Smooth muscle cell (in vitro differentiated cells): ENCODE measurements around the gene ZGLP1. TPM values are rescaled to one million over a fixed set of nuclear protein-coding genes. Genes with fewer than 3 reads are reported as not detected.

Experiments
- DNase-seq: peaks from one replicate; lab custom pipeline; 2025; ENCODE audit not compliant: unreplicated experiment; lab: John Stamatoyannopoulos, UW
- H2AFZ ChIP-seq: fragments of 200-600 bp; sonication (generic); 2 replicates; pipeline ENCODE4 v1.6.0; 2016; ENCODE audit warnings: antibody characterized with exemption, low read depth, mild to moderate bottlenecking
- H3F3A ChIP-seq: fragments of 200-600 bp; sonication (generic); 2 replicates; pipeline ENCODE4 v1.6.0; 2017; ENCODE audit warnings: antibody characterized with exemption, low read depth
- H3K27ac ChIP-seq: fragments of 200-600 bp; sonication (generic); 2 replicates; pipeline ENCODE4 v1.5.1; 2016; ENCODE audit warnings: low read depth, mild to moderate bottlenecking
- H3K27me3 ChIP-seq: fragments of 200-600 bp; sonication (generic); 2 replicates; pipeline ENCODE4 v1.6.1; 2016; ENCODE audit warnings: low read depth, mild to moderate bottlenecking
- H3K36me3 ChIP-seq: fragments of 200-600 bp; sonication (generic); 2 replicates; pipeline ENCODE4 v1.5.1; 2016; ENCODE audit warnings: low read depth
- H3K4me1 ChIP-seq: fragments of 200-600 bp; sonication (generic); 2 replicates; pipeline ENCODE4 v1.5.1; 2016; ENCODE audit warnings: low read depth
- H3K4me2 ChIP-seq: fragments of 200-600 bp; sonication (generic); 2 replicates; pipeline ENCODE4 v1.6.0; 2016; ENCODE audit warnings: mild to moderate bottlenecking
- H3K4me3 ChIP-seq: fragments of 200-600 bp; sonication (generic); 2 replicates; pipeline ENCODE4 v1.5.1; 2016; ENCODE audit warnings: mild to moderate bottlenecking
- H3K79me2 ChIP-seq: fragments of 200-600 bp; sonication (generic); 2 replicates; pipeline ENCODE4 v1.6.0; 2016; ENCODE audit warnings: low read depth, mild to moderate bottlenecking
- H3K9ac ChIP-seq: fragments of 200-600 bp; sonication (generic); 2 replicates; pipeline ENCODE4 v1.6.0; 2016; ENCODE audit warnings: low read depth
- H3K9me3 ChIP-seq: fragments of 200-600 bp; sonication (generic); replicated peaks from 2 replicates; pipeline ENCODE4 v1.5.1; 2016; ENCODE audit warnings: low read depth
- H4K20me1 ChIP-seq: fragments of 200-600 bp; sonication (generic); 2 replicates; pipeline ENCODE4 v1.6.0; 2016; ENCODE audit warnings: low read depth
- WGBS: methylation state at CpG from one replicate; pipeline ENCODE4 v1.1.7; 2016; ENCODE audit warnings: low lambda C conversion rate; 5-methylcytosine and 5-hydroxymethylcytosine counted together
- polyA plus RNA-seq: library from polyadenylated mRNA; unstranded; fragments of >200 nt; fragmentation: Nextera tagmentation; extraction: Ambion mirVana; gene quantifications from 2 replicates; pipeline ENCODE4 v1.2.1, GENCODE V29; 2016
- total RNA-seq: library from RNA; depleted of rRNA; stranded (reverse); fragments of >200 nt; gene quantifications from 2 replicates; pipeline ENCODE4 v1.2.3, GENCODE V29; 2014
- TF ChIP-seq, protein P1 (sequence below): fragments of 200-600 bp; sonication (generic); IDR thresholded peaks from 2 replicates; pipeline ENCODE4 v1.5.1; 2017; ENCODE audit warnings: borderline replicate concordance, mild to moderate bottlenecking, antibody characterized with exemption; ENCODE audit not compliant: insufficient read depth, poor library complexity, severe bottlenecking

ZGLP1 gene
- total and polyA plus RNA-seq, 2 experiments from 2014 or later, result 2.9 to 4.8 TPM

DNA sequence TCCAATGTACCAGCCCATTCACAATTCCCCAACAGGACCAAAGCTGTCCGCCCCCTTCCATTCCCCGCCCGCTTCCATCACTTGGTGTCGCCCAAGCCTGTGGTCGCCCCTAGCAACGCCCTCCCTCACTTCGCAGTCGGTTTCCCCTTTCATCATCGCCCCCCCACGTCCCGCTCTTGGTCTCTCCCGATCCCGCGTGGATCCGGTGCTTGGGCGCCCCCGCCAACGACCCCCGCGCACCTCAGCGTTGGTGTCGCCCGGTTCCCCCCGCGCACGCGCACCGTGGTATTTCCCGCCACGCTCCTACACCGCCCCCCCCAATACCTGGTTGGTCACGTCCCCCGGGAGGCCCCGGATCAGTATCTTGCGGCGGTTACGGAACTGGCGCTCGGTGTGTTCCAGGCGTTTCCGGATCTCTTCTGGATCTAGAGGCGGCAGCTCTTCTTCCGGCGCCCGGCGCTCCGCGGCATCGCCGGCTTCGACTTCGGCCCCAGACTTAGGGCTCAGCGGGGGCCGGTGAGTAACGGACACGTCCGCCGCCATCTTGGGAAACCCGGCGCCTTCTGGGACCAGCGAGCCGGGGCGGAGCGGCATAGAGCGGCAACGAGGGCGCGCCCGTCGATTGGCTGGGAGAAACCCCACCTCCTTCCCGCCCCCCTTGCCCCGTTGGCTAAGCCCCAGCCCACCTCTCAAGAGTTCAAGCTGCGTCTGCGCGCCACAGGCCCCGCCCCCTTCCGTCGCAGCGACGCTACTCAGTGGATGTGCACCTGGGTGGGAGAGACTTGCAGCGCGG is 23.5 kb upstream of the ZGLP1 start, which contains the start of gene RAVER1:
RAVER1 (minus strand) TSS at position 565 of the 793 bp plus-strand sequence; CDS start at position 543, 22 bp downstream.
- no peaks in the 10 kb centered on the region for H3K9me3 ChIP-seq
- no peaks in the 10 kb centered on the region for H3K27me3 ChIP-seq
- H3K36me3 ChIP-seq, result no peaks in the 10 kb centered on the region
- peak within 1 kb of the TSS; percentile 91 for H3K4me2 ChIP-seq
- TF ChIP-seq, protein P1, sequence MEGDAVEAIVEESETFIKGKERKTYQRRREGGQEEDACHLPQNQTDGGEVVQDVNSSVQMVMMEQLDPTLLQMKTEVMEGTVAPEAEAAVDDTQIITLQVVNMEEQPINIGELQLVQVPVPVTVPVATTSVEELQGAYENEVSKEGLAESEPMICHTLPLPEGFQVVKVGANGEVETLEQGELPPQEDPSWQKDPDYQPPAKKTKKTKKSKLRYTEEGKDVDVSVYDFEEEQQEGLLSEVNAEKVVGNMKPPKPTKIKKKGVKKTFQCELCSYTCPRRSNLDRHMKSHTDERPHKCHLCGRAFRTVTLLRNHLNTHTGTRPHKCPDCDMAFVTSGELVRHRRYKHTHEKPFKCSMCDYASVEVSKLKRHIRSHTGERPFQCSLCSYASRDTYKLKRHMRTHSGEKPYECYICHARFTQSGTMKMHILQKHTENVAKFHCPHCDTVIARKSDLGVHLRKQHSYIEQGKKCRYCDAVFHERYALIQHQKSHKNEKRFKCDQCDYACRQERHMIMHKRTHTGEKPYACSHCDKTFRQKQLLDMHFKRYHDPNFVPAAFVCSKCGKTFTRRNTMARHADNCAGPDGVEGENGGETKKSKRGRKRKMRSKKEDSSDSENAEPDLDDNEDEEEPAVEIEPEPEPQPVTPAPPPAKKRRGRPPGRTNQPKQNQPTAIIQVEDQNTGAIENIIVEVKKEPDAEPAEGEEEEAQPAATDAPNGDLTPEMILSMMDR, result no peak
- no peaks in the 10 kb centered on the region for H3F3A ChIP-seq
- peak within 1 kb of the TSS; percentile 92 for H3K4me3 ChIP-seq
- H3K79me2 ChIP-seq, result peaks cover 26% of the 10 kb centered on the region
- peaks cover 8% of the 10 kb centered on the region for H3K4me1 ChIP-seq
- DNase-seq, result peak; percentile 94
- H3K27ac ChIP-seq, result peak within 1 kb of the TSS; percentile 89
- H4K20me1 ChIP-seq, result peaks cover 44% of the 10 kb centered on the region
- peak within 1 kb of the TSS; percentile 51 for H2AFZ ChIP-seq
- WGBS, result under 1% methylated on average over 75 of the region's 82 CpGs
- peak within 1 kb of the TSS; percentile 94 for H3K9ac ChIP-seq

GRCh38 chr19:10332158-10332964 is 22.7 kb upstream of the ZGLP1 start:
- peak overlapping the region; percentile 89 for H3K27ac ChIP-seq
- peaks cover 26% of the 10 kb centered on the region for H3K79me2 ChIP-seq
- 46% methylated on average over 18 of the region's 18 CpGs for WGBS
- peak overlapping the region; percentile 89 for H3K4me2 ChIP-seq
- no peaks in the 10 kb centered on the region for H3K9me3 ChIP-seq
- H3F3A ChIP-seq, result no peaks in the 10 kb centered on the region
- no peaks in the 10 kb centered on the region for H3K27me3 ChIP-seq
- peaks cover 8% of the 10 kb centered on the region for H3K4me1 ChIP-seq
- no peak overlapping the region for H2AFZ ChIP-seq
- H3K9ac ChIP-seq, result peak overlapping the region; percentile 94
- H4K20me1 ChIP-seq, result peaks cover 52% of the 10 kb centered on the region
- no peak for DNase-seq
- TF ChIP-seq, protein P1, result no peak
- peak overlapping the region; percentile 92 for H3K4me3 ChIP-seq
- no peaks in the 10 kb centered on the region for H3K36me3 ChIP-seq

GRCh38 chr19:10329555-10329954 is 19.9 kb upstream of the ZGLP1 start:
- H3K9ac ChIP-seq, result no peak overlapping the region
- H3K4me1 ChIP-seq, result peaks cover 8% of the 10 kb centered on the region
- no peak overlapping the region for H3K27ac ChIP-seq
- no peak overlapping the region for H3K4me2 ChIP-seq
- no peaks in the 10 kb centered on the region for H3F3A ChIP-seq
- H3K36me3 ChIP-seq, result no peaks in the 10 kb centered on the region
- no peaks in the 10 kb centered on the region for H3K9me3 ChIP-seq
- H2AFZ ChIP-seq, result no peak overlapping the region
- H3K4me3 ChIP-seq, result no peak overlapping the region
- peaks cover 65% of the 10 kb centered on the region for H4K20me1 ChIP-seq
- 98% methylated on average over 13 of the region's 13 CpGs for WGBS
- no peaks in the 10 kb centered on the region for H3K27me3 ChIP-seq
- DNase-seq, result no peak
- TF ChIP-seq, protein P1, result no peak
- peaks cover 26% of the 10 kb centered on the region for H3K79me2 ChIP-seq
